ENCODE measurements around the gene ROS1.
"Not testable (repeated sequence)": the region's sequence is repeated elsewhere in the genome, so short reads cannot be mapped to it uniquely, and the experiment has no call there.

The ROS1 gene

GRCh38 chr6:117425431-117426153, at the start of gene ROS1:
Gene ROS1, minus strand, starts transcription at chr6:117425942. Its CDS starts 286 bp downstream, at chr6:117425656.
- no peak within 1 kb of the TSS for H3K4me3 Mint-ChIP-seq
- H3K4me1 Mint-ChIP-seq (ENCODE audit: low read depth): no peaks in the 10 kb centered on the region
- no peak within 1 kb of the TSS for H3K27ac Mint-ChIP-seq
- H3K9me3 Mint-ChIP-seq: no peaks in the 10 kb centered on the region
- peaks cover 38% of the 10 kb centered on the region for H3K27me3 Mint-ChIP-seq
- no peak for DNase-seq
- no peaks in the 10 kb centered on the region for H3K36me3 Mint-ChIP-seq (ENCODE audit: low read depth)

- peaks cover 2% of the 10 kb centered on the region for H3K4me1 Mint-ChIP-seq (ENCODE audit: low read depth)
- no peak for DNase-seq
- no peak overlapping the region for H3K27ac Mint-ChIP-seq
- H3K9me3 Mint-ChIP-seq: no peaks in the 10 kb centered on the region
- peaks cover 28% of the 10 kb centered on the region for H3K27me3 Mint-ChIP-seq
- H3K36me3 Mint-ChIP-seq (ENCODE audit: low read depth): no peaks in the 10 kb centered on the region
- no peak overlapping the region for H3K4me3 Mint-ChIP-seq
Measured at GRCh38 chr6:117473401-117473800, 47.7 kb upstream of the ROS1 start.

GRCh38 chr6:117472667-117473066, 46.9 kb upstream of the ROS1 start:
- H3K9me3 Mint-ChIP-seq: no peaks in the 10 kb centered on the region
- H3K27ac Mint-ChIP-seq: no peak overlapping the region
- H3K4me1 Mint-ChIP-seq (ENCODE audit: low read depth): peaks cover 2% of the 10 kb centered on the region
- peaks cover 25% of the 10 kb centered on the region for H3K27me3 Mint-ChIP-seq
- DNase-seq: no peak
- no peak overlapping the region for H3K4me3 Mint-ChIP-seq
- no peaks in the 10 kb centered on the region for H3K36me3 Mint-ChIP-seq (ENCODE audit: low read depth)

GRCh38 chr6:117469791-117470190, 44.0 kb upstream of the ROS1 start:
- Mint-ChIP-seq H3K4me3 (no peak overlapping the region), H3K36me3 (ENCODE audit: low read depth) (no peaks in the 10 kb centered on the region), H3K27me3 (peaks cover 37% of the 10 kb centered on the region), H3K9me3 (no peaks in the 10 kb centered on the region), H3K27ac (no peak overlapping the region), H3K4me1 (ENCODE audit: low read depth) (peaks cover 11% of the 10 kb centered on the region)
- no peak for DNase-seq

- no peak overlapping the region for H3K4me3 Mint-ChIP-seq
- no peak for DNase-seq
- H3K27ac Mint-ChIP-seq: no peak overlapping the region
- no peaks in the 10 kb centered on the region for H3K36me3 Mint-ChIP-seq (ENCODE audit: low read depth)
- H3K27me3 Mint-ChIP-seq: peaks cover 37% of the 10 kb centered on the region
- H3K9me3 Mint-ChIP-seq: no peaks in the 10 kb centered on the region
- H3K4me1 Mint-ChIP-seq (ENCODE audit: low read depth): peaks cover 15% of the 10 kb centered on the region
Measured at GRCh38 chr6:117469356-117469755, 43.6 kb upstream of the ROS1 start.

GRCh38 chr6:117468527-117468926, 42.8 kb upstream of the ROS1 start:
- H3K4me1 Mint-ChIP-seq (ENCODE audit: low read depth): peaks cover 24% of the 10 kb centered on the region
- not testable (repeated sequence) for H3K9me3 Mint-ChIP-seq; H3K4me3 Mint-ChIP-seq; H3K27ac Mint-ChIP-seq; DNase-seq; H3K36me3 Mint-ChIP-seq (ENCODE audit: low read depth)
- H3K27me3 Mint-ChIP-seq: peaks cover 30% of the 10 kb centered on the region

GRCh38 chr6:117467876-117468275, 42.1 kb upstream of the ROS1 start:
- Mint-ChIP-seq H3K27me3 (peaks cover 26% of the 10 kb centered on the region), H3K4me1 (ENCODE audit: low read depth) (peaks cover 26% of the 10 kb centered on the region), H3K4me3 (no peak overlapping the region), H3K9me3 (no peaks in the 10 kb centered on the region), H3K27ac (no peak overlapping the region), H3K36me3 (ENCODE audit: low read depth) (no peaks in the 10 kb centered on the region)
- DNase-seq: no peak

- no peaks in the 10 kb centered on the region for H3K9me3 Mint-ChIP-seq
- no peak for DNase-seq
- no peak overlapping the region for H3K4me3 Mint-ChIP-seq
- no peak overlapping the region for H3K27ac Mint-ChIP-seq
- peaks cover 15% of the 10 kb centered on the region for H3K27me3 Mint-ChIP-seq
- no peaks in the 10 kb centered on the region for H3K36me3 Mint-ChIP-seq (ENCODE audit: low read depth)
- peaks cover 26% of the 10 kb centered on the region for H3K4me1 Mint-ChIP-seq (ENCODE audit: low read depth)
Measured at GRCh38 chr6:117465691-117466090, 39.9 kb upstream of the ROS1 start.

- no peak overlapping the region for H3K27ac Mint-ChIP-seq
- no peaks in the 10 kb centered on the region for H3K36me3 Mint-ChIP-seq (ENCODE audit: low read depth)
- no peak for DNase-seq
- no peak overlapping the region for H3K4me3 Mint-ChIP-seq
- peaks cover 26% of the 10 kb centered on the region for H3K4me1 Mint-ChIP-seq (ENCODE audit: low read depth)
- no peaks in the 10 kb centered on the region for H3K9me3 Mint-ChIP-seq
- peaks cover 15% of the 10 kb centered on the region for H3K27me3 Mint-ChIP-seq
Measured at GRCh38 chr6:117464700-117465099, 39.0 kb upstream of the ROS1 start.

- no peaks in the 10 kb centered on the region for H3K36me3 Mint-ChIP-seq (ENCODE audit: low read depth)
- peaks cover 24% of the 10 kb centered on the region for H3K4me1 Mint-ChIP-seq (ENCODE audit: low read depth)
- no peak for DNase-seq
- no peaks in the 10 kb centered on the region for H3K9me3 Mint-ChIP-seq
- H3K4me3 Mint-ChIP-seq: peak overlapping the region; percentile 46
- peak overlapping the region; percentile 85 for H3K27ac Mint-ChIP-seq
- peaks cover 15% of the 10 kb centered on the region for H3K27me3 Mint-ChIP-seq
Measured at GRCh38 chr6:117463762-117464665, 38.3 kb upstream of the ROS1 start.

- H3K36me3 Mint-ChIP-seq (ENCODE audit: low read depth): no peaks in the 10 kb centered on the region
Measured at GRCh38 chr6:117459204-117459944, 33.6 kb upstream of the ROS1 start.

GRCh38 chr6:117456998-117457397, 31.3 kb upstream of the ROS1 start:
- no peaks in the 10 kb centered on the region for H3K36me3 Mint-ChIP-seq (ENCODE audit: low read depth)
- no peaks in the 10 kb centered on the region for H3K4me1 Mint-ChIP-seq (ENCODE audit: low read depth)
- no peak overlapping the region for H3K27ac Mint-ChIP-seq
- H3K4me3 Mint-ChIP-seq: no peak overlapping the region
- no peaks in the 10 kb centered on the region for H3K27me3 Mint-ChIP-seq
- DNase-seq: no peak
- H3K9me3 Mint-ChIP-seq: no peaks in the 10 kb centered on the region

More at GRCh38 chr6:117459204-117459944, 33.6 kb upstream of the ROS1 start:
- no peak for DNase-seq
- no peak overlapping the region for H3K4me3 Mint-ChIP-seq
- no peaks in the 10 kb centered on the region for H3K9me3 Mint-ChIP-seq
- no peaks in the 10 kb centered on the region for H3K27me3 Mint-ChIP-seq
- no peak overlapping the region for H3K27ac Mint-ChIP-seq
- peaks cover 11% of the 10 kb centered on the region for H3K4me1 Mint-ChIP-seq (ENCODE audit: low read depth)

- no peak overlapping the region for H3K4me3 Mint-ChIP-seq
- H3K4me1 Mint-ChIP-seq (ENCODE audit: low read depth): no peaks in the 10 kb centered on the region
- DNase-seq: no peak
- no peaks in the 10 kb centered on the region for H3K9me3 Mint-ChIP-seq
- H3K36me3 Mint-ChIP-seq (ENCODE audit: low read depth): no peaks in the 10 kb centered on the region
- no peak overlapping the region for H3K27ac Mint-ChIP-seq
- no peaks in the 10 kb centered on the region for H3K27me3 Mint-ChIP-seq
Measured at GRCh38 chr6:117456250-117456649, 30.5 kb upstream of the ROS1 start.

GRCh38 chr6:117451671-117452070, 25.9 kb upstream of the ROS1 start:
- H3K4me3 Mint-ChIP-seq: no peak overlapping the region
- H3K27ac Mint-ChIP-seq: no peak overlapping the region
- H3K4me1 Mint-ChIP-seq (ENCODE audit: low read depth): peaks cover 2% of the 10 kb centered on the region
- H3K9me3 Mint-ChIP-seq: no peaks in the 10 kb centered on the region
- no peaks in the 10 kb centered on the region for H3K36me3 Mint-ChIP-seq (ENCODE audit: low read depth)
- DNase-seq: no peak
- peaks cover 24% of the 10 kb centered on the region for H3K27me3 Mint-ChIP-seq

Measured in activated T-cell treated with anti-CD3 and anti-CD28 coated beads, Interleukin-2, amount 50 U/mL, for 24 hours (primary cell).